ENCODE data around the gene D2HGDH.

DNA sequence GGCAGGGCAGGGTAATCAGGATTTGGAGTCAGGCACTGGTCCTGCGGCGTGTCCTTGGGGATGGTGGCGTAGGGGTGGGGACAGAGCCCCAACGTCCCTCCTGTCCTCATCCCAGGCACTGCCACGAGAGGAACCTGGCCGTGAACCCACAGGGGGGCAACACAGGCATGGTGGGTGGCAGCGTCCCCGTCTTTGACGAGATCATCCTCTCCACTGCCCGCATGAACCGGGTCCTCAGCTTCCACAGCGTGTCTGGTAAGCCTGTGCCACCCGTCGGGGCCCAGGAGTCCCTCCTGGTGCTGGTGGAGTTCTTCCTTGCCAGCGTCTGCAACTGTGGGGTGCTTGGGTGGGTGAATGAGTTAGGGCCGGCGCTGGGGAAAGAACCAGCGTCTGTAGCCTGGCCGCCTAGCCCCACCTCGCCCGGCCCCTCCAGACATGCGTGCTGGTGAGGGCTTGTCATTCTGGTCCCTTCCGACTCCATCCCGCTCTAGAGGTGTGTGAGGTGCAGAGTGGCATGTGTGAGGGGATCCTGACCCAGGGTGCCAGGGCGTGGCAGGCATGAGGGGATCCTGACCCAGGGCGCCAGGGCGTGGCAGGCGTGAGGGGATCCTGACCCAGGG lies 8.0 kb downstream of the D2HGDH start:
- TF ChIP-seq EZH2phosphoT487 (IDR thresholded peaks at IDR 0.05; ENCODE audit: borderline replicate concordance, low read depth, low read length): no peak
- TF ChIP-seq, protein P1, sequence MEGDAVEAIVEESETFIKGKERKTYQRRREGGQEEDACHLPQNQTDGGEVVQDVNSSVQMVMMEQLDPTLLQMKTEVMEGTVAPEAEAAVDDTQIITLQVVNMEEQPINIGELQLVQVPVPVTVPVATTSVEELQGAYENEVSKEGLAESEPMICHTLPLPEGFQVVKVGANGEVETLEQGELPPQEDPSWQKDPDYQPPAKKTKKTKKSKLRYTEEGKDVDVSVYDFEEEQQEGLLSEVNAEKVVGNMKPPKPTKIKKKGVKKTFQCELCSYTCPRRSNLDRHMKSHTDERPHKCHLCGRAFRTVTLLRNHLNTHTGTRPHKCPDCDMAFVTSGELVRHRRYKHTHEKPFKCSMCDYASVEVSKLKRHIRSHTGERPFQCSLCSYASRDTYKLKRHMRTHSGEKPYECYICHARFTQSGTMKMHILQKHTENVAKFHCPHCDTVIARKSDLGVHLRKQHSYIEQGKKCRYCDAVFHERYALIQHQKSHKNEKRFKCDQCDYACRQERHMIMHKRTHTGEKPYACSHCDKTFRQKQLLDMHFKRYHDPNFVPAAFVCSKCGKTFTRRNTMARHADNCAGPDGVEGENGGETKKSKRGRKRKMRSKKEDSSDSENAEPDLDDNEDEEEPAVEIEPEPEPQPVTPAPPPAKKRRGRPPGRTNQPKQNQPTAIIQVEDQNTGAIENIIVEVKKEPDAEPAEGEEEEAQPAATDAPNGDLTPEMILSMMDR (conservative IDR thresholded peaks at IDR 0.05; ENCODE audit: low read length): no peak

Data from OCI-LY7 (cell line).